Fibroblast of the aortic adventitia (primary cell): ENCODE results near the gene DYRK1A. TPM values are rescaled to one million over a fixed set of nuclear protein-coding genes. Genes with fewer than 3 reads are reported as not detected.

Source experiments
- DNase-seq: peaks from one replicate; pipeline ENCODE4 v3.0.0-alpha.2; 2010; ENCODE audit warnings: low read depth
- H3K4me3 ChIP-seq: 2 replicates; pipeline ENCODE4 v1.5.1; 2011; ENCODE audit warnings: low read depth, mild to moderate bottlenecking, control low read depth, low read length, moderate library complexity
- total RNA-seq: library from RNA; depleted of rRNA; stranded (reverse); fragments of >200 nt; gene quantifications from 2 replicates; pipeline ENCODE4 v1.2.3, GENCODE V29; 2012; ENCODE audit warnings: low replicate concordance
- TF ChIP-seq, protein P1 (sequence below): IDR thresholded peaks from 2 replicates; pipeline ENCODE4 v1.5.1; 2011; ENCODE audit warnings: mild to moderate bottlenecking, low read length, control low read depth, inconsistent platforms; ENCODE audit not compliant: insufficient read depth

DYRK1A gene
- total RNA-seq, 1 donor = 80.2 TPM

DNA sequence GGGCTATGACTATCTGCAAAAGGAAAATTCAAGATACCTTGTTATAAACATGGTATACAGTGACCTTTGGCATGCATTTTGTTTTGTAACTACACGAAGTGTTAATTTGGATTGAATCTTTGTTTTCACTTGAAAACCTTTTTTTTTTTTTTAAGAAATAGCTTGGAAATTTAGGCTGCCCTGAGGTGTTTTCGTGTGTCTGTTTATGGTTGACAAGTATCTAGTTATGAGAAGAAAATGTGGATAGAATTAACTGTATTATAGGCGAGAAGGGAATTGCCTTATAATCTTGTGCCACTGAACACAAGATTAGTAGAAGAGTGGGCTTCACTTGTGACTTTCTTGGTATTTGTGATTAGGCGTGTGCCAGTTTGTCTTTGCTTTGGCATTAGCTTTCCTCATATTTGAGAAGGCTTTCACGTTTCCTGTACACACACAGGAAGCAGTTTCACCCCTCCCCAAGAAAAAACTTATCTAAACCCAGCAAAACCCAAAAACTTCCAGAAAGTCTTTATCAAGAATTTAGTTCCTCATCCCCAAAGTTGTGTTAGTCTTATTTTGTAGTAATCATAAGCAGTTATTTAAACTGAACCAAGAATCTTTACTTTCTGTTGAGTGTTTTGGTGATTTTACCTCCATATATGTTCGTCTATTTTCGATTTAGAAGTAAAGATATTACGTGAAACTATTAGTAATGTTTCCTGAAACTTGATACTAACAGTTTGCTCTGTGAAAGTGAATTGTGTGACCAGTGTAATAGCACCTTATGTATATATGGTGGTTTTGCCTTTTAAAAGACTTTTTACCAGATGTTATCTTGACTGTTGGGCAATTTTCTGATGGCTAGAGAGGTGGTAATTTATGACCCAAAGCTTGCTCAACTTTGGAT is 3.8 kb downstream of the DYRK1A start:
- DNase-seq = peak; percentile 65
- TF ChIP-seq, protein P1, sequence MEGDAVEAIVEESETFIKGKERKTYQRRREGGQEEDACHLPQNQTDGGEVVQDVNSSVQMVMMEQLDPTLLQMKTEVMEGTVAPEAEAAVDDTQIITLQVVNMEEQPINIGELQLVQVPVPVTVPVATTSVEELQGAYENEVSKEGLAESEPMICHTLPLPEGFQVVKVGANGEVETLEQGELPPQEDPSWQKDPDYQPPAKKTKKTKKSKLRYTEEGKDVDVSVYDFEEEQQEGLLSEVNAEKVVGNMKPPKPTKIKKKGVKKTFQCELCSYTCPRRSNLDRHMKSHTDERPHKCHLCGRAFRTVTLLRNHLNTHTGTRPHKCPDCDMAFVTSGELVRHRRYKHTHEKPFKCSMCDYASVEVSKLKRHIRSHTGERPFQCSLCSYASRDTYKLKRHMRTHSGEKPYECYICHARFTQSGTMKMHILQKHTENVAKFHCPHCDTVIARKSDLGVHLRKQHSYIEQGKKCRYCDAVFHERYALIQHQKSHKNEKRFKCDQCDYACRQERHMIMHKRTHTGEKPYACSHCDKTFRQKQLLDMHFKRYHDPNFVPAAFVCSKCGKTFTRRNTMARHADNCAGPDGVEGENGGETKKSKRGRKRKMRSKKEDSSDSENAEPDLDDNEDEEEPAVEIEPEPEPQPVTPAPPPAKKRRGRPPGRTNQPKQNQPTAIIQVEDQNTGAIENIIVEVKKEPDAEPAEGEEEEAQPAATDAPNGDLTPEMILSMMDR = no peak
- H3K4me3 ChIP-seq = peak overlapping the region; percentile 50

DNA sequence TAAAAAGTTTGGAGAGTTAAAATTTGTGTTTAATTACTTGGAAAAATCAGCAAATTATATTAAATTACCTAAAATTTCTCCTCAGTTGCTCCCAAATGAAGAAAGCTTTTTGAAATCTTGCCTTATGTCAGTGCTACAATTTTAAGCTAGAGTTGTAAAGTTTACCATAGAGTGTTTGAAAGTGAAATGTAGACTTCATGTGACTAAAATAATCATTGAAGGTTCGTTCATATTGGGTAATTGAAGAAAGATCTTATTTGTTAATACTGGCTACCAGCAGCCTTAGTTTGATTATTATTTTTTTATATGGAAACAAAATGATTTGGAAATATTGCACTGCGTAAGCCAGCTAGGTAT is 4.4 kb downstream of the DYRK1A start:
- TF ChIP-seq, protein P1 = no peak
- no peak for DNase-seq
- H3K4me3 ChIP-seq = peak overlapping the region; percentile 14

DNA sequence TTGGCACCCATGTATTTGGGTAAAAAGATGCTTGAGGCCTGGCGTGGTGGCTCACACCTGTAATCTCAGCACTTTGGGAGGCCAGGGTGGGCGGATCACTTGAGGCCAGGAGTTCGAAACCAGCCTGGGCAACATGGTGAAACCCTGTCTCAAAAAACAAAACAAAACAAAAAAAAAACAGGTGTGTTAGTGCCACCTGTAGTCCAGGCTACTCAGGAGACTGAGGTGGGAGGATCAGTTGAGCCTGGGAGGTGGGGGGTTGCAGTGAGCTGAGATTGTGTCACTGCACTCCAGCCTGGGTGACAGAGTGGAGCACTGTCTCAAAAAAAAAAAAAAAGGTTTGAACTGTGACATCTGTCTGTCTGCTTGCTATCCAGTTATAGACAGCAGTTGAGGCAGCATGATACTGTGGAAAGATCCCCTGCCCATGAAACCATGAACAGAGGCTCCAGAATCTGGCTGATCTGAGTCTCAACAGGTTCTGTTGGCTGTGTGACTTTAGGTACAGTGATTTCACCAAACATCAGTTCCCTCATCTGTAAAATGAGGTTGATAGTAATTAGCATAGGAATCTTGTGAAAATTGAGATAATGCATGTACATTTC is 5.7 kb downstream of the DYRK1A start:
- no peak overlapping the region for H3K4me3 ChIP-seq
- TF ChIP-seq, protein P1 = no peak
- no peak for DNase-seq

DNA sequence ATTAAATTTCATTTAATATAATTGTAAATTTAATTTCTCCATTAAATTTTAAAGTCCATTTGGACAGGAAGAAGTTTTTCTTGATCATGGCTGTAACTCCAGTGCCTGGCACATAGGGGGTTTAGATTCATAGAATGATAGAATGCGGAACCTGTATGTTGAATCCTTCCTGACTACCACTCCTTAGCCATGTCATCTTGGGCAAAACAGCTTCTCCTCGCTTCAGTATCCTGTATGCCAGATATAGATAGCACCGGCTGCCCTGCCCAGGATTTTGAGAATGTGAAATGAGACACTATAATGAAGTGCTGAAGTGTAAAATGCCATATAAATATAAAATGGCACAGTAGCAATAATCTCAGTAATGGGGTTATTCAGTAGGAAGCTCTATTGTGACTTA is 6.4 kb downstream of the DYRK1A start:
- H3K4me3 ChIP-seq = no peak overlapping the region
- TF ChIP-seq, protein P1 = no peak
- DNase-seq = no peak

DNA sequence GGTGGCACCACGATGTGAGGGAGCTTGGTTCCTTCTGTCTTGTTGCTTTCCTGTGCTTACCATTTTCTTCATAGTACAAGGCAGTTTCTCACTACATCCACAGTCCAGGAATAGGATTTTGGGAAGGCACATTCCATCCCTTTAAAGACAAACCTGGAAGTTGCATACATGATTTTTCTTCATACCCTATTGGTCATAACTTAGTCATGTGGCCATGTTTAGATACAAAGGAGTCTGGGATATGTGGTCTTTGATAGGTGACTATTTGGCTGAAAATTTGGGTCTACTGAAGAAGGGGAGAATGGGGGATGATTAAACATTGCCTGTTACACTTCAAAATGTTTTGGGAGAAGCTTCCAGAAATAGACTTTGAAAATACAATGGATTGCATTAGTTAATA is 7.0 kb downstream of the DYRK1A start:
- H3K4me3 ChIP-seq = no peak overlapping the region
- TF ChIP-seq, protein P1 = no peak
- no peak for DNase-seq

DNA sequence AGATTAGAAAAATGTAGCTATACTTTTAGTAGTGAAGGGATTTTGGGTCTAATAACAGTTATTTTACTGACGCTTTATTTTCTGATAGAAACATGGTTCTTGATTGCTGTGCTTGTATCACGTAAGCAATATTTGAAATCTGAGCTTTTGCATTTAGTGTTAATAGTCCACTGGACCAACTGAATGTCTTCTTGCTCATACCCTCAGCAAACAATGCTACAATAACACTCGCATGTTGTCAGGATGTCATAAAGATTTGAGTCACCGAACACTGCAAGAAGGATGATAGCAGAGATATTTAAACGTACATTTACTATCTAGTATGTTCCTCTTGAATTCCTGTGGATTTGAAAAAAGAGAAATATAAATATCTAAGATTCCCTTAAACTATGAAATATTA is 7.5 kb downstream of the DYRK1A start:
- peak; percentile 54 for DNase-seq
- TF ChIP-seq, protein P1 = no peak
- H3K4me3 ChIP-seq = no peak overlapping the region
